Activated naive CD8-positive, alpha-beta T cell treated with anti-CD3 and anti-CD28 coated beads for 36 hours (primary cell): ENCODE results near the gene PLCXD1. TPM values are rescaled to one million over a fixed set of nuclear protein-coding genes. Genes with fewer than 3 reads are reported as not detected.
"Not testable (repeated sequence)": the region's sequence is repeated elsewhere in the genome, so short reads cannot be mapped to it uniquely, and the experiment has no call there.

Source experiments
- DNase-seq: peaks from one replicate; pipeline ENCODE4 v3.0.0; 2021
- H3K27ac Mint-ChIP-seq: one replicate; pipeline ENCODE4 v1.8.0; 2022; ENCODE audit warnings: mild to moderate bottlenecking, moderate library complexity, mixed read lengths
- H3K27me3 Mint-ChIP-seq: one replicate; pipeline ENCODE4 v1.8.0; 2022; ENCODE audit warnings: mild to moderate bottlenecking, mixed read lengths
- H3K36me3 Mint-ChIP-seq: one replicate; pipeline ENCODE4 v1.8.0; 2021; ENCODE audit warnings: mild to moderate bottlenecking, mixed read lengths
- H3K4me1 Mint-ChIP-seq: one replicate; pipeline ENCODE4 v1.8.0; 2021; ENCODE audit warnings: mixed read lengths
- H3K4me3 Mint-ChIP-seq: one replicate; pipeline ENCODE4 v1.8.0; 2022; ENCODE audit warnings: mild to moderate bottlenecking, moderate library complexity, mixed read lengths
- H3K9me3 Mint-ChIP-seq: one replicate; pipeline ENCODE4 v1.8.0; 2022; ENCODE audit warnings: mixed read lengths
- total RNA-seq, 2 experiments: library from RNA; stranded (reverse); gene quantifications; one replicate each; pipeline ENCODE4 v1.2.3, GENCODE V29; 2021

Gene PLCXD1
- total RNA-seq, 2 experiments from 2014 or later = 43.1 to 43.8 TPM

DNA sequence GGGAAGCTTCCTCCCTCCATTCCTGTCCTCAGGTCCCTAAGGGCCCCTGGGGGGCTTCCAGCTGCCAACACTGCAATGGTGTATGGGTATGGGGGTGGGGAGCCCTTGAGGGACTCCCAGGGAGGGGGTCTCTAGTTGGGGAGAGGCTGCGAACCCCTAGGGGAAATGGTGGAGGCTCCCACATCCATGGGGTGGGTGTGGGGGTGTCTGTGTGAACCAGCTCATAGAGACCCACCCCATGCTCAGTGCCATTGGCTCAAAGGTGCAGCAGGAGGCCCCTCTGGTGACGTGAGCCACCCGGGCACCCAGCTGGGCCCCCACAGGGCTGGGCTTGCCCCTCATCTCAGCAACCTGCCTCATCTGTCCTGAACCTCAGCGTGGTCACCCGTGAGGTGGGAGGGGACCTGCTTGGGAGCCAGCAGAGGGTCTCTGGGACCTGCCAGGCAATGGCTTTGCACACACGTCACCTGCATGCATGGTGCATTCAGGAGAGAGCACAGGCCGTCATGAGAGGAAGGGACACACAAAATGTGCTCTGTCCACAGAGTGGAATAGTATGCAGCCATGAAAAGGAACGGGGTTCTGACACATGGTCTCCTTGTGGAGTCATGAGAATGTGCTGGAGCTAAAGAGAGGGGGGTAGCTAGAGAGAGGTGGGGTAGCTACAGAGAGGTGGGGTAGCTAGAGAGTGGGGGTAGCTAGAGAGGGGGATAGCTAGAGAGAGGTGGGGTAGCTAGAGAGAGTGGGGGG is 22.7 kb upstream of the PLCXD1 start:
- Mint-ChIP-seq H3K27ac (no peak overlapping the region), H3K36me3 (no peaks in the 10 kb centered on the region), H3K4me3 (no peak overlapping the region), H3K27me3 (no peaks in the 10 kb centered on the region), H3K4me1 (no peaks in the 10 kb centered on the region), H3K9me3 (no peaks in the 10 kb centered on the region)
- no peak for DNase-seq

DNA sequence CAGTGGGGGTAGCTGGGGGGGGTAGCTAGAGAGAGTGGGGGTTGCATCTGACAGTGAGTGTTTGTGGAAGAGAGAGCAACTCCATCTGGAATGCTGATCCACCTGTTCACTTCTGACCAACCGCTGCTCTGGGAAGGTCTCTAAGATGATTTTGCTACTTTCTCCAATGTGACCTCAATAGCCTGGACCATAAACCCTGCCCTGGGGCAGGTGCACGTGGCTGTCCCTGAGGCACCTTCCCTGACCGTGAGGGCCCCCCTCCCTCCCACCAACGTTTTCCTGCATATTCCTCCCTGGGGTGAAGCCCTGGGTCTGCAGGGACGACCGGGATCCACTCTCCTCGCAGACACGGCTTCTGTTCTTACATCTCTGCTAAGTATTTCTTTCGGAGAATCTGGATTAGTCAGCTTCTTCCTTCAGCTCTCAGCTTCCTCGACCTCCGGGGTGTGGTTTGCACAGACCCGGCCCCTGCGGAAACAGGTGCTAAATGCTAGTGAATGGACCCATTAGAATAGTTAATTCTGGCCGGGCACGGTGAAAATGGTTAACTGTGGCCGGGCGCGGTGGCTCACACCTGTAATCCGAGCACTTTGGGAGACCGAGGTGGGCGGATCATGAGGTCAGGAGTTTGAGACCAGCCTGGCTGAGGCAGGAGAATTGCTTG is 21.4 kb upstream of the PLCXD1 start:
- DNase-seq = no peak
- no peaks in the 10 kb centered on the region for H3K27me3 Mint-ChIP-seq

GRCh38 chrX:261167-261918 is 19.8 kb upstream of the PLCXD1 start:
- H3K27ac Mint-ChIP-seq = no peak overlapping the region
- no peak overlapping the region for H3K4me3 Mint-ChIP-seq
- no peaks in the 10 kb centered on the region for H3K36me3 Mint-ChIP-seq
- H3K4me1 Mint-ChIP-seq = no peaks in the 10 kb centered on the region
- no peaks in the 10 kb centered on the region for H3K9me3 Mint-ChIP-seq
- no peaks in the 10 kb centered on the region for H3K27me3 Mint-ChIP-seq
- no peak for DNase-seq

More for the DNA sequence above, 21.4 kb upstream of the PLCXD1 start:
- H3K4me1 Mint-ChIP-seq = no peaks in the 10 kb centered on the region
- no peak overlapping the region for H3K27ac Mint-ChIP-seq
- no peaks in the 10 kb centered on the region for H3K36me3 Mint-ChIP-seq
- H3K9me3 Mint-ChIP-seq = no peaks in the 10 kb centered on the region
- H3K4me3 Mint-ChIP-seq = peak overlapping the region; percentile 18

DNA sequence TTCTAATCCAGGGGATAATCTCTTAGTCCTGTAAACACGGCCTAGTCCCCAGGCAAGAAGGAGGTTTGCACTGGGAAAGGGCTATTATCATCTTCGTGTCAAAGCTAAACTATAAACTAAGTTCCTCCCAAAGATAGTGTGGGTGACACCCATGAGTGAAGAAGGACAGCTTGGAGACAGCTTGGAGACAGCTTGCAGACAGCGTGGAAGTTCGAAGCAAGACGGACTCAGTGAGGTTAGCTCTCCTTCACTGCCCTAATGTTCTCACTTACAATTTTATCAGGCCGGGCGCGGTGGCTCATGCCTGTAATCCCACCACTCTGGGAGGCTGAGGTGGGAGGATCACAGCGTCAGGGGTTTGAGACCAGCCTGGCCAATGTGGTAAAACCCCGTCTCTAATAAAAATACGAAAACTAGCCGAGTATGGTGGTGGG is 19.2 kb upstream of the PLCXD1 start:
- H3K36me3 Mint-ChIP-seq = no peaks in the 10 kb centered on the region
- no peaks in the 10 kb centered on the region for H3K9me3 Mint-ChIP-seq
- H3K27me3 Mint-ChIP-seq = no peaks in the 10 kb centered on the region
- no peak overlapping the region for H3K4me3 Mint-ChIP-seq
- H3K27ac Mint-ChIP-seq = no peak overlapping the region
- no peaks in the 10 kb centered on the region for H3K4me1 Mint-ChIP-seq
- no peak for DNase-seq

- DNase-seq = no peak
- Mint-ChIP-seq H3K36me3 (no peaks in the 10 kb centered on the region), H3K9me3 (no peaks in the 10 kb centered on the region), H3K27me3 (no peaks in the 10 kb centered on the region), H3K4me3 (no peak overlapping the region), H3K27ac (no peak overlapping the region), H3K4me1 (no peaks in the 10 kb centered on the region)
Measured at GRCh38 chrX:262381-262909, 18.7 kb upstream of the PLCXD1 start.

GRCh38 chrX:264006-264405 is 17.2 kb upstream of the PLCXD1 start:
- not testable (repeated sequence) for H3K4me1 Mint-ChIP-seq, H3K4me3 Mint-ChIP-seq, H3K27ac Mint-ChIP-seq, H3K9me3 Mint-ChIP-seq, DNase-seq, H3K36me3 Mint-ChIP-seq, H3K27me3 Mint-ChIP-seq

DNA sequence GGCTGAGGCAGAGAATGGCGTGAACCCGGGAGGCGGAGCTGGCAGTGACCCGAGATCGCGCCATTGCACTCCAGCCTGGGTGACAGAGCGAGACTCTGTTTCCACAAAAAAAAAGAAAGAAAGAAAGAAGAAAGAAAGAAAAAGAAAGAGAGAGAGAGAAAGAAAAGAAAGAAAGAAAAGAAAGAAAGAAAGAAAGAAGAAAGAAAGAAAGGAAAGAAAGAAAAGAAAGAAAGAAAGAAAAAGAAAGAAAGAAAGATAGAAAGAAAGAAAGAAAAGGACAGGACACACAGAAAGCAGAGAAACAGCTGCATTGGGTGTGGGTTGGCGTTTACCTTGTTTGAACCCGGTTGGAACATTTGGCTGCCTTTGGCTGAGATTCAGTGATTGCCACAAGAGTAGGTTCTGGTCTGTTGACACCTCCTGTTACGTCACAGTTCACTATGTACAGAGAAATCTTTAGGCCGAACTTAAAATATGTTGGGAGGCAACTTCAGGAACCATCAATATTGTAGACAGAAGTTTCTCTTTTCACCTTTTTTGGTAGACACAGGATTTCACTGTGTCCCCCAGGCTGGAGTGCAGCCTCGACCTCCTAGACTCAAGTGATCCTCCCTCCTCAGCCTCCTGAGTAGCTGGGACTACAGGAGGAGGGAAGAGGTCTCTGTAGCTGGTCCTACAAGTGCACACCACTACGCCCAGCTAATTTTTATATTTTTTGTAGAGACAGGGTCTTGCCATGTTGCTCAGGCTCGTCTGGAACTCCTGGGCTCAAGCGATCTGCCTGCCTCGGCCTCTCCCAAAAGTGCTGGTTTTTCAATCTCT is 16.3 kb upstream of the PLCXD1 start:
- Mint-ChIP-seq H3K27ac (no peak overlapping the region), H3K4me1 (no peaks in the 10 kb centered on the region), H3K36me3 (no peaks in the 10 kb centered on the region), H3K9me3 (no peaks in the 10 kb centered on the region), H3K4me3 (no peak overlapping the region), H3K27me3 (no peaks in the 10 kb centered on the region)
- DNase-seq = no peak

- Mint-ChIP-seq H3K27ac (no peak overlapping the region), H3K36me3 (no peaks in the 10 kb centered on the region)
Measured at GRCh38 chrX:265502-265901, 15.7 kb upstream of the PLCXD1 start.

GRCh38 chrX:267771-268261 is 13.4 kb upstream of the PLCXD1 start:
- no peak overlapping the region for H3K27ac Mint-ChIP-seq
- no peak for DNase-seq
- H3K27me3 Mint-ChIP-seq = no peaks in the 10 kb centered on the region

More at GRCh38 chrX:265502-265901, 15.7 kb upstream of the PLCXD1 start:
- Mint-ChIP-seq H3K4me3 (no peak overlapping the region), H3K9me3 (no peaks in the 10 kb centered on the region), H3K4me1 (no peaks in the 10 kb centered on the region), H3K27me3 (no peaks in the 10 kb centered on the region)
- DNase-seq = no peak

DNA sequence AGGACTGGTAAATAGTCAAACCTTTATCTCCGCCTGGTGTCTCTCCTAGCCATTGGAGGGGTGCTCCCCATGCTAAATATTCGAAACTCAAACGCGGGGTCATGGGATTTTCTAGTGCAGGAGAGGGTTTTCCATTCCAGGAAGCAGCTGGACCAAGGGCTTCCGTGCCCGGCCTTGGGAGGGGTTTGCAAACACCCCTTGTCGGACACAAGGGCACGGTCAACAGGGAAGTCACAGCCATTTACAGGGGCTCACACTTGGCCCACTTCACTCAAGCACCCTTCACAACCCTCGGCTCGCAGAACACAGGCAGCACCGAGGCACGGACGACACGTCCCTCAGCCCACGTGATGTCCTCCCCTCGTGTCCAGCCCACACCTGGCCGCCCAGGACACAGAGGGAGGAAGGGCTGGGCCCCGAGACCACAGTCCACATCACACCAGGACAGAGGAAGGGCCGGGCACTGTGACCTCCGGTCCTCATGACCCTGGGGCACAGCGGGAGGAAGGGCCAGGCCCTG is 10.3 kb upstream of the PLCXD1 start:
- no peaks in the 10 kb centered on the region for H3K9me3 Mint-ChIP-seq
- H3K4me3 Mint-ChIP-seq = no peak overlapping the region
- H3K27ac Mint-ChIP-seq = no peak overlapping the region
- no peaks in the 10 kb centered on the region for H3K36me3 Mint-ChIP-seq
- DNase-seq = no peak
- no peaks in the 10 kb centered on the region for H3K4me1 Mint-ChIP-seq
- H3K27me3 Mint-ChIP-seq = no peaks in the 10 kb centered on the region

More at GRCh38 chrX:267771-268261, 13.4 kb upstream of the PLCXD1 start:
- Mint-ChIP-seq H3K9me3 (no peaks in the 10 kb centered on the region), H3K36me3 (no peaks in the 10 kb centered on the region), H3K4me1 (no peaks in the 10 kb centered on the region), H3K4me3 (no peak overlapping the region)

DNA sequence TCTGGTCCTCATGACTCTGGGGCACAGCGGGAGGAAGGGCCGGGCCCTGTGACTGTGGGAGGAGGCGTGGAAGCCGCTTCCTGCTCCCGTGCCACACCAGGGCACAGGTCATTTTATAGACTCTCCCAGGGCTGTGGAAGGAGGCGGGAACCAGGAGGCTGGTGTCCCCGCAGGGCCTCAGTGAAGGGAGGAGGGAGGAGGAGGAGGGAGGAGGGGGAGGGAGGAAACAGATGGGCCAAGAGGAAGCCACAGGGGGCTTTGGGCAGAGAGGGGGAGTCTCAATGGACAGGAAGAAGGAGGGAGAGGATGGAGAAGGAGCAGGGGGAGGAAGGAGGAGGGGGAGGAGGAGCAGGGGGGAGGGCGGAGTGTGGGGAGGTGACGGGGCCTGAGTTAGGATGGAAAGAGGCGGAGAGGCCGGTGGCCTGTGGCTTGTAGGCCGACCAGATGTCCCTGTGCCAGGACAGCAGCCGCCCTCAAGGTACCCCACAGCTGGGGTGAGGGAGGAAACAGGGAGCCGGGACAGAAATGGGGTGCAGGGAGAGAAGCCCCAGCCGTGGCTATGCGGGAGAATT is 6.2 kb upstream of the PLCXD1 start:
- Mint-ChIP-seq H3K9me3 (no peaks in the 10 kb centered on the region), H3K4me1 (peaks cover 9% of the 10 kb centered on the region), H3K4me3 (peak overlapping the region; percentile 47), H3K27ac (no peak overlapping the region), H3K36me3 (no peaks in the 10 kb centered on the region), H3K27me3 (no peaks in the 10 kb centered on the region)
- DNase-seq = no peak

DNA sequence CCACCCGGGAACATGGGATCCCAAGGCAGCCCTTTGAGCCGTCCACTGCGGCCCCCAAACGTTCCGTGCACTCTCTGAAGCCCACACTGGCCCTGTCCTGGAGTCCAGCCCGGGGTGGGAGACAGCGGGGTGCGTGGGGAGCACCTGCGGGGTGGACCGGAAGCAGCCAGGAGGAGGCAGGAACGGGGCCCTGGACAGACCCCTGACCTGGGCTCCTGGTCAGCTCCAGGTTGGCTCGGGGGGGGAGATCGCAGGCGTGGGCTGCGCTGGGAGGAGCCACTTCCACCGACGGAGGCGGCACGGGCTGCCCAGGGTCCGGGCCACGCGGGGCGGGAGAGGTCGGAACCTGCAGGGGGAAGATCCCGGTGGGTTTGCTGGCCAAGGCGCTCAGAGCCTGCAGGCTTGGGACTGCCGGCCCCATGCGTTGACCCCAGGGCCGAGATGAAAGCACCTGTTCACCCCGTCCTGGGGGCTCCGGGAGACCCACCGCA is 5.7 kb upstream of the PLCXD1 start:
- H3K4me3 Mint-ChIP-seq = peak overlapping the region; percentile 47
- no peak overlapping the region for H3K27ac Mint-ChIP-seq
- H3K36me3 Mint-ChIP-seq = no peaks in the 10 kb centered on the region
- no peaks in the 10 kb centered on the region for H3K9me3 Mint-ChIP-seq
- no peak for DNase-seq
- H3K4me1 Mint-ChIP-seq = peaks cover 9% of the 10 kb centered on the region
- no peaks in the 10 kb centered on the region for H3K27me3 Mint-ChIP-seq

DNA sequence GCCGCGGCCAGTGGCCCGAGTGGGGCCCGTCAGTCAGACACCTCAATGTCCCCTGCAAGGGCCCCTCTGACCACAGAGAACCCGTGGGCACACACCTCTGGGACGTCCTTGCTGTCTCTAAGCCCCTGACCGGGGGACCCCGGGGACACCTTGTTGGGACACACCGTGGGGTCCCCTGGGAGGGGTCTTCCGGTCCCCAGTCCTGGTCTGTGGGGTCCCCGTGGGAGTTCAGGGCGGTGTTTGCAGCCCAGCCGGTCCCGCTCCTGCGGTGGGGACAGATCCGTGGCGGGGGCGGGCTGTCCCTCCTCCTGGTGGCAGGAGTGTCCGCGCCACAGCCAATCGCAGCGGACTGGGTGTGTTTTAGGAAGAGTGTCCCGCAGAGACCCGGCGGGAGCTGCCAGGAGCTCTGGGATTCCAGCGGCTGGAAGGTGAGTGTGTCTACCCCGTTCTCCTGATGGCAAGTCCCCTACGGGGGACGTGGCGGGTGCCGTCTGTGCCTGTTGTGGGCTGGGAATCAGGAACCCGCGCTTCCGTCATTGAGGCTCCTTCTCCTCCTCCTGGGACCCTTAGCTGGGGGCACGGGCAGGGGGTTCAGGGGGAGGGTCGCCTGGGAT is 5.1 kb upstream of the PLCXD1 start:
- Mint-ChIP-seq H3K9me3 (no peaks in the 10 kb centered on the region), H3K36me3 (no peaks in the 10 kb centered on the region), H3K4me3 (peak overlapping the region; percentile 75)

More for the DNA sequence above, 5.1 kb upstream of the PLCXD1 start:
- Mint-ChIP-seq H3K4me1 (peaks cover 9% of the 10 kb centered on the region), H3K27me3 (no peaks in the 10 kb centered on the region), H3K27ac (no peak overlapping the region)
- peak; percentile 49 for DNase-seq
